ENCODE data around the gene TMEM178B. TPM values are rescaled to one million over a fixed set of nuclear protein-coding genes. Genes with fewer than 3 reads are reported as not detected.

Gene TMEM178B
- total and polyA plus RNA-seq, 9 of the 15 experiments (the other 6 are each of a cell fraction or from before 2014, with no cell fraction given), result under 0.01 to 0.03 (median 0.01) TPM; not detected in 5

GRCh38 chr7:141460781-141461715 lies 387.2 kb downstream of the TMEM178B start:
- Histone ChIP-seq H3K79me2 (ENCODE audit: control insufficient read depth, insufficient read depth, low read length) (no peaks in the 10 kb centered on the region), H3K4me2 (ENCODE audit: insufficient read depth, low read length) (no peak overlapping the region), H3K36me3 (ENCODE audit: control insufficient read depth, insufficient read depth, low read length) (no peaks in the 10 kb centered on the region), H3K4me1 (replicated peaks in 1 of 2; ENCODE audit: control insufficient read depth in 2 of 2, insufficient read depth in 2 of 2, low read length in 2 of 2) (no peaks in the 10 kb centered on the region), H3K9me1 (ENCODE audit: control insufficient read depth, insufficient read depth, low read length) (no peaks in the 10 kb centered on the region), H4K20me1 (replicated peaks; ENCODE audit: control insufficient read depth, insufficient read depth, low read length) (no peaks in the 10 kb centered on the region), H3K27me3 (ENCODE audit: control insufficient read depth in 2 of 2, insufficient read depth in 2 of 2, low read length in 2 of 2) (peaks cover 7 to 52% of the 10 kb centered on the region in 2 experiments; a peak in 4 of 5 replicates), H3K27ac (ENCODE audit: extremely low read depth, low read depth, low read length) (no peak overlapping the region), H3K9ac (ENCODE audit: insufficient read depth in 1 of 2, low read depth in 2 of 2, low read length in 2 of 2) (no peak overlapping the region), H3K9me3 (replicated peaks; ENCODE audit: control insufficient read depth, insufficient read depth, low read depth, low read length) (no peaks in the 10 kb centered on the region), H3K4me3 (no peak overlapping the region), H2AFZ (ENCODE audit: low read depth, low read length) (no peak overlapping the region)
- CTCF ChIA-PET (ENCODE audit: low intra/inter-chr PET ratio), result no interaction called here
- in situ Hi-C loops (cut with MboI) (no loop called here), intact Hi-C loops (cut with micrococcal nuclease) (no loop called here)
- POLR2A ChIA-PET, result interaction anchor here (0.6 kb wide), 1 partner anchor 203 kb away, joined by 3 read pairs; no protein-coding TSS in a partner anchor
- BruUV-seq (replicated peaks), result no TSS peak
- ATAC-seq, result peak; percentile 80
- peak in 1 of 4 experiments; percentile 9 for DNase-seq (ENCODE audit: extremely low read depth in 1 of 4, low spot score in 3 of 4)
- FAIRE-seq, result no peak
- 4% methylated on average over 16 of the region's 16 CpGs for WGBS (ENCODE audit: insufficient coverage, low coverage, missing lambda C conversion rate)
- peak; percentile 79 for TF ChIP-seq ATF7 (IDR thresholded peaks at IDR 0.05)
- TF ChIP-seq ZBTB8A (IDR thresholded peaks at IDR 0.05; ENCODE audit: partially characterized antibody), result no peak
- TF ChIP-seq CEBPB (tag; IDR thresholded peaks at IDR 0.05), result peak; percentile 89
- no peak for TF ChIP-seq ZNF280B (CRISPR knock-in tag; IDR thresholded peaks at IDR 0.05)
- 0 out of 2 replicates have a peak, but pooled peaks have one; percentile 27 for TF ChIP-seq CBFA2T3 (IDR thresholded peaks at IDR 0.05)
- peak; percentile 86 for TF ChIP-seq ATF4 (CRISPR knock-in tag; IDR thresholded peaks at IDR 0.05)
- peak; percentile 65; the same call in 1 of the 2 replicates for TF ChIP-seq JUND (IDR thresholded peaks at IDR 0.05; ENCODE audit: borderline replicate concordance, low read depth, low read length)
- no peak; the same call in 2 of the 3 replicates for TF ChIP-seq JUND (tag; IDR thresholded peaks at IDR 0.05; ENCODE audit: borderline replicate concordance, low read depth, low read length)
- no peak for TF ChIP-seq TFAP4 (CRISPR knock-in tag; IDR thresholded peaks at IDR 0.05; ENCODE audit: borderline replicate concordance)
- no peak for TF ChIP-seq CBX2 (IDR thresholded peaks at IDR 0.05; ENCODE audit: insufficient read depth, low read length, poor library complexity, severe bottlenecking)
- TF ChIP-seq SOX6 (IDR thresholded peaks at IDR 0.05), result 0 out of 2 replicates have a peak, but pooled peaks have one; percentile 29
- peak; percentile 67; the same call in 1 of the 2 replicates for TF ChIP-seq ZSCAN32 (CRISPR knock-in tag; IDR thresholded peaks at IDR 0.05)
- 0 out of 2 replicates have a peak, but pooled peaks have one; percentile 55 for TF ChIP-seq TCF7L2 (IDR thresholded peaks at IDR 0.05; ENCODE audit: low read depth, low read length)
- TF ChIP-seq L3MBTL2 (IDR thresholded peaks at IDR 0.05), result peak; percentile 48
- peak; percentile 25; the same call in 1 of the 2 replicates for TF ChIP-seq HDAC2 (IDR thresholded peaks at IDR 0.05)
- TF ChIP-seq CEBPG (CRISPR knock-in tag; IDR thresholded peaks at IDR 0.05), result peak; percentile 90
- TF ChIP-seq CEBPG (tag; conservative IDR thresholded peaks at IDR 0.05 in 1 of 2, IDR thresholded peaks at IDR 0.05 in 1 of 2), result peak; percentile 95 to 97
- no peak for TF ChIP-seq MAZ (CRISPR knock-in tag; conservative IDR thresholded peaks at IDR 0.05 in 1 of 2, IDR thresholded peaks at IDR 0.05 in 1 of 2)
- peak; percentile 54; the same call in 1 of the 2 replicates for TF ChIP-seq TCF7 (IDR thresholded peaks at IDR 0.05; ENCODE audit: borderline replicate concordance)
